A172 (cell line): ENCODE results near the gene PLEKHB1. TPM values are rescaled to one million over a fixed set of nuclear protein-coding genes. Genes with fewer than 3 reads are reported as not detected.

Source experiments
- DNase-seq: peaks from one replicate; pipeline ENCODE4 v3.0.0-alpha.2; 2015; ENCODE audit warnings: low spot score
- total RNA-seq: library from RNA; depleted of rRNA; stranded (reverse); fragments of >200 nt; shearing (Covaris generic); gene quantifications from 2 replicates; pipeline ENCODE4 v1.2.3, GENCODE V29; 2014; rRNA removed

The PLEKHB1 gene
- 6.2 and 10.2 TPM in 2 replicates for total RNA-seq

- DNase-seq: no peak
Observed at GRCh38 chr11:73645972-73646631, at the start of gene PLEKHB1. Gene PLEKHB1, plus strand, starts transcription at chr11:73646581. Its CDS starts 28 bp downstream, at chr11:73646609.

- no peak for DNase-seq
Observed at GRCh38 chr11:73597336-73597955, 48.9 kb upstream of the PLEKHB1 start.

GRCh38 chr11:73597956-73598718, 48.2 kb upstream of the PLEKHB1 start, which contains the start of gene FAM168A:
Gene FAM168A, minus strand, starts transcription at chr11:73598112. Its CDS starts 129,638 bp downstream, at chr11:73468474.
- DNase-seq: peak; percentile 96

GRCh38 chr11:73598719-73599379, 47.5 kb upstream of the PLEKHB1 start:
- no peak for DNase-seq

GRCh38 chr11:73612601-73613140, 33.7 kb upstream of the PLEKHB1 start:
- DNase-seq: no peak

- DNase-seq: no peak
Observed at GRCh38 chr11:73614591-73614990, 31.8 kb upstream of the PLEKHB1 start.

GRCh38 chr11:73622926-73623593, 23.3 kb upstream of the PLEKHB1 start:
- no peak for DNase-seq

GRCh38 chr11:73623686-73624085, 22.7 kb upstream of the PLEKHB1 start:
- no peak for DNase-seq

- peak; percentile 70 for DNase-seq
Observed at GRCh38 chr11:73625696-73626318, 20.6 kb upstream of the PLEKHB1 start.

GRCh38 chr11:73629907-73630306, 16.5 kb upstream of the PLEKHB1 start:
- DNase-seq: no peak

- no peak for DNase-seq
Observed at GRCh38 chr11:73632996-73633395, 13.4 kb upstream of the PLEKHB1 start.

GRCh38 chr11:73633999-73634398, 12.4 kb upstream of the PLEKHB1 start:
- DNase-seq: no peak

- DNase-seq: no peak
Observed at GRCh38 chr11:73635721-73636120, 10.7 kb upstream of the PLEKHB1 start.

- no peak for DNase-seq
Observed at GRCh38 chr11:73636249-73636648, 10.1 kb upstream of the PLEKHB1 start.

GRCh38 chr11:73637012-73637411, 9.4 kb upstream of the PLEKHB1 start:
- DNase-seq: no peak

GRCh38 chr11:73640592-73640991, 5.8 kb upstream of the PLEKHB1 start:
- DNase-seq: no peak

GRCh38 chr11:73641668-73642067, 4.7 kb upstream of the PLEKHB1 start:
- no peak for DNase-seq

GRCh38 chr11:73645121-73645969, 1.0 kb upstream of the PLEKHB1 start:
- no peak for DNase-seq

GRCh38 chr11:73647459-73648100, 1.2 kb downstream of the PLEKHB1 start:
- peak; percentile 87 for DNase-seq
